Parathyroid adenoma (tissue), 2 donors: ENCODE measurements around the gene HS6ST3.

ENCODE experiments used
- H2AFZ ChIP-seq: fragments of 300-600 bp; sonication (generic); one replicate; pipeline ENCODE4 v1.7.0; 2017; ENCODE audit warnings: antibody characterized with exemption, mild to moderate bottlenecking
- H3K27ac ChIP-seq: fragments of 300-600 bp; sonication (generic); one replicate; pipeline ENCODE4 v1.7.0; 2017
- H3K27me3 ChIP-seq: fragments of 300-600 bp; sonication (generic); one replicate; pipeline ENCODE4 v1.7.0; 2017; ENCODE audit warnings: low read length; ENCODE audit not compliant: control insufficient read depth, insufficient read depth
- H3K36me3 ChIP-seq: fragments of 300-600 bp; sonication (generic); one replicate; pipeline ENCODE4 v1.7.0; 2017; ENCODE audit warnings: low read length; ENCODE audit not compliant: control insufficient read depth, insufficient read depth
- H3K4me1 ChIP-seq: fragments of 300-600 bp; sonication (generic); one replicate; pipeline ENCODE4 v1.7.0; 2017; ENCODE audit warnings: control low read depth
- H3K4me2 ChIP-seq: fragments of 300-600 bp; sonication (generic); one replicate; pipeline ENCODE4 v1.7.0; 2017; ENCODE audit warnings: low read length
- H3K4me3 ChIP-seq: fragments of 300-600 bp; sonication (generic); one replicate; pipeline ENCODE4 v1.7.0; 2017; ENCODE audit warnings: low read depth, low read length
- H3K79me2 ChIP-seq: fragments of 300-600 bp; sonication (generic); one replicate; pipeline ENCODE4 v1.7.0; 2017; ENCODE audit warnings: control low read depth
- H3K9ac ChIP-seq: fragments of 300-600 bp; sonication (generic); one replicate; pipeline ENCODE4 v1.7.0; 2017; ENCODE audit warnings: mild to moderate bottlenecking
- H3K9me3 ChIP-seq: fragments of 300-600 bp; sonication (generic); one replicate; pipeline ENCODE4 v1.7.0; 2017; ENCODE audit warnings: low read length; ENCODE audit not compliant: control insufficient read depth
- CTCF ChIP-seq: fragments of 300-600 bp; sonication (generic); IDR thresholded peaks from one replicate; pipeline ENCODE4 v1.7.0; 2017; ENCODE audit warnings: antibody characterized with exemption, mild to moderate bottlenecking
- donor health status: primary hyperparathyroidism.

HS6ST3 gene

GRCh38 chr13:96809366-96810096, 719.6 kb downstream of the HS6ST3 start:
- Histone ChIP-seq H3K4me3 (no peak overlapping the region), H3K4me2 (no peak overlapping the region), H3K4me1 (no peaks in the 10 kb centered on the region), H3K9me3 (no peaks in the 10 kb centered on the region), H3K9ac (no peak overlapping the region), H2AFZ (no peak overlapping the region), H3K27ac (no peak overlapping the region), H3K27me3 (no peaks in the 10 kb centered on the region), H3K79me2 (no peaks in the 10 kb centered on the region), H3K36me3 (no peaks in the 10 kb centered on the region)
- TF ChIP-seq CTCF, result no peak

- H3K9ac ChIP-seq, result no peak overlapping the region
- H3K36me3 ChIP-seq, result no peaks in the 10 kb centered on the region
- H3K4me1 ChIP-seq, result no peaks in the 10 kb centered on the region
- no peaks in the 10 kb centered on the region for H3K9me3 ChIP-seq
- TF ChIP-seq CTCF, result no peak
- H3K27ac ChIP-seq, result no peak overlapping the region
- no peak overlapping the region for H2AFZ ChIP-seq
- no peak overlapping the region for H3K4me2 ChIP-seq
- no peaks in the 10 kb centered on the region for H3K79me2 ChIP-seq
- no peak overlapping the region for H3K4me3 ChIP-seq
- no peaks in the 10 kb centered on the region for H3K27me3 ChIP-seq
Observed at GRCh38 chr13:96810104-96810503, 720.2 kb downstream of the HS6ST3 start.

GRCh38 chr13:96811049-96811448, 721.1 kb downstream of the HS6ST3 start:
- no peak overlapping the region for H3K27ac ChIP-seq
- H3K27me3 ChIP-seq, result no peaks in the 10 kb centered on the region
- H3K36me3 ChIP-seq, result no peaks in the 10 kb centered on the region
- H3K79me2 ChIP-seq, result no peaks in the 10 kb centered on the region
- H3K4me1 ChIP-seq, result no peaks in the 10 kb centered on the region
- H3K9me3 ChIP-seq, result no peaks in the 10 kb centered on the region
- no peak overlapping the region for H3K4me2 ChIP-seq
- H2AFZ ChIP-seq, result no peak overlapping the region
- TF ChIP-seq CTCF, result no peak
- no peak overlapping the region for H3K4me3 ChIP-seq
- H3K9ac ChIP-seq, result no peak overlapping the region

GRCh38 chr13:96816261-96816660, 726.4 kb downstream of the HS6ST3 start:
- H3K4me3 ChIP-seq, result no peak overlapping the region
- TF ChIP-seq CTCF, result no peak
- H3K4me1 ChIP-seq, result peaks cover 7% of the 10 kb centered on the region
- no peaks in the 10 kb centered on the region for H3K79me2 ChIP-seq
- H3K36me3 ChIP-seq, result no peaks in the 10 kb centered on the region
- H3K9ac ChIP-seq, result no peak overlapping the region
- H3K27me3 ChIP-seq, result no peaks in the 10 kb centered on the region
- no peak overlapping the region for H3K27ac ChIP-seq
- H2AFZ ChIP-seq, result peak overlapping the region; percentile 22
- H3K4me2 ChIP-seq, result no peak overlapping the region
- no peaks in the 10 kb centered on the region for H3K9me3 ChIP-seq

- Histone ChIP-seq H3K4me2 (peak overlapping the region; percentile 41), H3K4me3 (no peak overlapping the region), H3K9me3 (no peaks in the 10 kb centered on the region), H3K36me3 (no peaks in the 10 kb centered on the region), H3K27me3 (no peaks in the 10 kb centered on the region), H3K27ac (no peak overlapping the region), H3K9ac (no peak overlapping the region), H3K79me2 (no peaks in the 10 kb centered on the region), H3K4me1 (peaks cover 11% of the 10 kb centered on the region), H2AFZ (peak overlapping the region; percentile 46)
- no peak for TF ChIP-seq CTCF
Observed at GRCh38 chr13:96816874-96817273, 727.0 kb downstream of the HS6ST3 start.
